ENCODE data around the gene GPR153.

DNA sequence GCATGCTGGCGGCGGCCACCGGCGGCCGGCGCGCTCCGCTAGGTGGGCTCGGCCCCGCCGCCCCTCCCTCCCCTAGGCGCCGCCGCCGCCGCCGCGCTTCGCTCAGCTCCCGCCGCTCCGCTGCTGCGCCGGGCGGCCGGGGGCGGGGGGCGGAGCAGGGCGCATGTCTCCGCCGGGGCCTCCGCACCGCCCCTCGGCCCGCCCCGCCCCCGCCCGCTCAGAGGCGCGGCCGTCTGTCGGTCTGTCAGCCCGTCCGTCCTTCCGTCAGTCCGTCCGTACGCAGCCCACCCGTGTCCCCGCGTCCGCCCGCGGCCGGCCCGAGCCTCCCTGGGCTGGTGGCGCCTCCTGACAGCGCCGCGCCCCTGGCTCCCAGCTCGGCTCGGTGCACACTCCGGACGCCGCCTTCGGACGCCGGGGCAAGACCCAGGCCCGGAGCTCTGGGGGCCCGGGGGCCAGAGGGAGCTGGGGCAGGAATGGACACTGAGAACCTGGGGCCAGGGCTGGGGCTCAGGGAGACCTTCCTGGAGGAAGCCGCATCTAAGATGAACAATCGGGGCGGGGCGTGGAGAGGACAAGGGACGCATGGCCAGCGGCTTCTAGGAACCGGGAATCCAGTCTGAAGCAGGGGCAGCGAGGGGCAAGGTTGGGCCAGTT is at the start of gene GPR153:
- TF ChIP-seq, protein P1, sequence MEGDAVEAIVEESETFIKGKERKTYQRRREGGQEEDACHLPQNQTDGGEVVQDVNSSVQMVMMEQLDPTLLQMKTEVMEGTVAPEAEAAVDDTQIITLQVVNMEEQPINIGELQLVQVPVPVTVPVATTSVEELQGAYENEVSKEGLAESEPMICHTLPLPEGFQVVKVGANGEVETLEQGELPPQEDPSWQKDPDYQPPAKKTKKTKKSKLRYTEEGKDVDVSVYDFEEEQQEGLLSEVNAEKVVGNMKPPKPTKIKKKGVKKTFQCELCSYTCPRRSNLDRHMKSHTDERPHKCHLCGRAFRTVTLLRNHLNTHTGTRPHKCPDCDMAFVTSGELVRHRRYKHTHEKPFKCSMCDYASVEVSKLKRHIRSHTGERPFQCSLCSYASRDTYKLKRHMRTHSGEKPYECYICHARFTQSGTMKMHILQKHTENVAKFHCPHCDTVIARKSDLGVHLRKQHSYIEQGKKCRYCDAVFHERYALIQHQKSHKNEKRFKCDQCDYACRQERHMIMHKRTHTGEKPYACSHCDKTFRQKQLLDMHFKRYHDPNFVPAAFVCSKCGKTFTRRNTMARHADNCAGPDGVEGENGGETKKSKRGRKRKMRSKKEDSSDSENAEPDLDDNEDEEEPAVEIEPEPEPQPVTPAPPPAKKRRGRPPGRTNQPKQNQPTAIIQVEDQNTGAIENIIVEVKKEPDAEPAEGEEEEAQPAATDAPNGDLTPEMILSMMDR (IDR thresholded peaks at IDR 0.05; ENCODE audit: low read depth, low read length, missing input control), result no peak
- TF ChIP-seq SP1 (IDR thresholded peaks at IDR 0.05), result no peak
- no peak for TF ChIP-seq TAF1 (conservative IDR thresholded peaks at IDR 0.05)
- no peak for TF ChIP-seq YY1 (IDR thresholded peaks at IDR 0.05)
- TF ChIP-seq GABPA (IDR thresholded peaks at IDR 0.05 in 1 of 2, conservative IDR thresholded peaks at IDR 0.05 in 1 of 2), result no peak
- no peak for TF ChIP-seq EGR1 (IDR thresholded peaks at IDR 0.05; ENCODE audit: low read depth in 2 of 2)
- no peak for TF ChIP-seq MAX (IDR thresholded peaks at IDR 0.05)
- TF ChIP-seq JUND (IDR thresholded peaks at IDR 0.05), result no peak
- TF ChIP-seq RAD21 (IDR thresholded peaks at IDR 0.05), result no peak
- TF ChIP-seq, protein P2, sequence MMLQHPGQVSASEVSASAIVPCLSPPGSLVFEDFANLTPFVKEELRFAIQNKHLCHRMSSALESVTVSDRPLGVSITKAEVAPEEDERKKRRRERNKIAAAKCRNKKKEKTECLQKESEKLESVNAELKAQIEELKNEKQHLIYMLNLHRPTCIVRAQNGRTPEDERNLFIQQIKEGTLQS (IDR thresholded peaks at IDR 0.05), result no peak

All from liver (tissue), 3 donors.